GM23338 (cell line): ENCODE data around the gene CNP. TPM values are rescaled to one million over a fixed set of nuclear protein-coding genes. Genes with fewer than 3 reads are reported as not detected.

ENCODE experiments used
- ATAC-seq: fragments of 200-7000 bp; cut with Tn5 transposase; 3 replicates; pipeline ENCODE4 v1.9.1; 2020
- DNase-seq: peaks from one replicate; pipeline ENCODE4 v3.0.0-alpha.2; 2015; ENCODE audit warnings: low spot score
- H2AFZ ChIP-seq: fragments of 200-600 bp; sonication (generic); 2 replicates; pipeline ENCODE4 v1.8.0; 2016; ENCODE audit warnings: antibody characterized with exemption, mild to moderate bottlenecking, moderate library complexity
- H3F3A ChIP-seq: fragments of 200-600 bp; sonication (generic); replicated peaks from 2 replicates; pipeline ENCODE4 v1.8.0; 2017; ENCODE audit warnings: antibody characterized with exemption, mixed run types, low read depth
- H3K27ac ChIP-seq: fragments of 200-600 bp; sonication (generic); 2 replicates; pipeline ENCODE4 v1.6.1; 2016; ENCODE audit warnings: low read depth
- H3K27me3 ChIP-seq: fragments of 200-600 bp; sonication (generic); 2 replicates; pipeline ENCODE4 v1.8.0; 2016; ENCODE audit warnings: mild to moderate bottlenecking, mixed run types, moderate library complexity; ENCODE audit not compliant: insufficient read depth
- H3K36me3 ChIP-seq: fragments of 200-600 bp; sonication (generic); 2 replicates; pipeline ENCODE4 v1.8.0; 2016; ENCODE audit warnings: mild to moderate bottlenecking; ENCODE audit not compliant: insufficient read depth
- H3K4me1 ChIP-seq: fragments of 200-600 bp; sonication (generic); 2 replicates; pipeline ENCODE4 v1.8.0; 2016; ENCODE audit warnings: mild to moderate bottlenecking, moderate library complexity; ENCODE audit not compliant: insufficient read depth
- H3K4me2 ChIP-seq: fragments of 200-600 bp; sonication (generic); 2 replicates; pipeline ENCODE4 v1.7.1; 2017; ENCODE audit warnings: mixed run types
- H3K4me3 ChIP-seq: fragments of 200-600 bp; sonication (generic); 2 replicates; pipeline ENCODE4 v1.6.1; 2016; ENCODE audit warnings: mixed run types
- H3K79me2 ChIP-seq: fragments of 200-600 bp; sonication (generic); replicated peaks from 2 replicates; pipeline ENCODE4 v1.8.0; 2017; ENCODE audit warnings: mild to moderate bottlenecking; ENCODE audit not compliant: insufficient read depth
- H3K9me2 ChIP-seq: fragments of 200-600 bp; sonication (generic); 2 replicates; pipeline ENCODE4 v1.8.0; 2017; ENCODE audit not compliant: insufficient read depth
- H4K20me1 ChIP-seq: fragments of 200-600 bp; sonication (generic); replicated peaks from 2 replicates; pipeline ENCODE4 v1.8.0; 2017; ENCODE audit warnings: mild to moderate bottlenecking; ENCODE audit not compliant: insufficient read depth
- H3K27ac Mint-ChIP-seq: 2 replicates; pipeline ENCODE4 v1.8.0; 2020; ENCODE audit warnings: inconsistent platforms, mild to moderate bottlenecking, moderate library complexity, mixed read lengths
- H3K27me3 Mint-ChIP-seq: 3 replicates; pipeline ENCODE4 v1.8.0; 2022; ENCODE audit warnings: low read depth, mild to moderate bottlenecking, moderate library complexity, mixed read lengths, inconsistent platforms; ENCODE audit not compliant: insufficient read depth, poor library complexity
- H3K36me3 Mint-ChIP-seq: 3 replicates; pipeline ENCODE4 v1.8.0; 2021; ENCODE audit warnings: low read depth, mild to moderate bottlenecking, inconsistent platforms, moderate library complexity, mixed read lengths
- H3K4me1 Mint-ChIP-seq: 3 replicates; pipeline ENCODE4 v1.8.0; 2020; ENCODE audit warnings: mild to moderate bottlenecking, inconsistent platforms, mixed read lengths
- H3K4me3 Mint-ChIP-seq: 3 replicates; pipeline ENCODE4 v1.8.0; 2021; ENCODE audit warnings: moderate library complexity, mild to moderate bottlenecking, inconsistent platforms, mixed read lengths
- H3K9me3 Mint-ChIP-seq: 3 replicates; pipeline ENCODE4 v1.8.0; 2020; ENCODE audit warnings: moderate library complexity, mild to moderate bottlenecking, inconsistent platforms, mixed read lengths
- CREB1 ChIP-seq: fragments of 250-450 bp; sonication (Bioruptor Pico); IDR thresholded peaks from 2 replicates; pipeline ENCODE4 v1.5.0; 2020; ENCODE audit warnings: low read depth, mild to moderate bottlenecking, moderate library complexity
- EZH2 ChIP-seq: fragments of 200-600 bp; sonication (generic); IDR thresholded peaks from one replicate; pipeline ENCODE4 v1.8.0; 2017; ENCODE audit warnings: antibody characterized with exemption, mild to moderate bottlenecking, low read depth; ENCODE audit not compliant: unreplicated experiment
- EZH2phosphoT487 ChIP-seq: fragments of 200-600 bp; sonication (generic); IDR thresholded peaks from one replicate; pipeline ENCODE4 v1.8.1; 2018; ENCODE audit warnings: antibody characterized with exemption; ENCODE audit not compliant: unreplicated experiment
- JUNB ChIP-seq: IDR thresholded peaks from one replicate; pipeline ENCODE4 v1.6.1; 2016; ENCODE audit warnings: antibody characterized with exemption; ENCODE audit not compliant: unreplicated experiment
- NANOG ChIP-seq: IDR thresholded peaks from 2 replicates; pipeline ENCODE4 v1.6.1; 2016; ENCODE audit warnings: antibody characterized with exemption, borderline replicate concordance
- POLR2AphosphoS5 ChIP-seq: IDR thresholded peaks from 2 replicates; pipeline ENCODE4 v1.6.1; 2016; ENCODE audit warnings: antibody characterized with exemption, low read depth
- STAT1 ChIP-seq: IDR thresholded peaks from one replicate; pipeline ENCODE4 v1.6.1; 2016; ENCODE audit warnings: antibody characterized with exemption; ENCODE audit not compliant: unreplicated experiment
- ZNF114 ChIP-seq: fragments of 250-450 bp; sonication (Bioruptor Pico); IDR thresholded peaks from 2 replicates; pipeline ENCODE4 v1.5.0; 2020; ENCODE audit warnings: mild to moderate bottlenecking, moderate library complexity
- ZNF331 ChIP-seq: fragments of 250-450 bp; sonication (Bioruptor Pico); IDR thresholded peaks from 2 replicates; pipeline ENCODE4 v1.5.0; 2020; ENCODE audit warnings: low read depth, mild to moderate bottlenecking, moderate library complexity
- polyA plus RNA-seq: library from polyadenylated mRNA; unstranded; fragments of >200 nt; fragmentation: Nextera tagmentation; extraction: Ambion mirVana; gene quantifications from 2 replicates; pipeline ENCODE4 v1.2.1, GENCODE V29; 2016
- total RNA-seq: library from RNA; depleted of rRNA; stranded (reverse); fragments of >200 nt; shearing (Covaris generic); gene quantifications from 2 replicates; pipeline ENCODE4 v1.2.3, GENCODE V29; 2014
- TF ChIP-seq, protein P1 (sequence below): IDR thresholded peaks from 2 replicates; pipeline ENCODE4 v1.6.1; 2016; ENCODE audit warnings: antibody characterized with exemption
- TF ChIP-seq, protein P2 (sequence below), 2 experiments: fragments of 200-600 bp in 1 of 2; sonication (generic) in 1 of 2; conservative IDR thresholded peaks; 2 replicates each; pipeline versions ENCODE4 v1.5.1 to v1.6.1; 2016 to 2017; ENCODE audit warnings: antibody characterized with exemption in 2 of 2, low read depth in 2 of 2, mild to moderate bottlenecking in 2 of 2, moderate library complexity in 1 of 2
- TF ChIP-seq, protein P3 (sequence below): IDR thresholded peaks from one replicate; pipeline ENCODE4 v1.6.1; 2018; ENCODE audit warnings: antibody characterized with exemption; ENCODE audit not compliant: unreplicated experiment
- TF ChIP-seq, protein P4 (sequence below): fragments of 250-450 bp; sonication (Bioruptor Pico); IDR thresholded peaks from 2 replicates; pipeline ENCODE4 v1.5.0; 2020; ENCODE audit warnings: mild to moderate bottlenecking, moderate library complexity

Gene CNP
- total and polyA plus RNA-seq, 2 experiments from 2014 or later, result 30.8 to 47.8 TPM

DNA sequence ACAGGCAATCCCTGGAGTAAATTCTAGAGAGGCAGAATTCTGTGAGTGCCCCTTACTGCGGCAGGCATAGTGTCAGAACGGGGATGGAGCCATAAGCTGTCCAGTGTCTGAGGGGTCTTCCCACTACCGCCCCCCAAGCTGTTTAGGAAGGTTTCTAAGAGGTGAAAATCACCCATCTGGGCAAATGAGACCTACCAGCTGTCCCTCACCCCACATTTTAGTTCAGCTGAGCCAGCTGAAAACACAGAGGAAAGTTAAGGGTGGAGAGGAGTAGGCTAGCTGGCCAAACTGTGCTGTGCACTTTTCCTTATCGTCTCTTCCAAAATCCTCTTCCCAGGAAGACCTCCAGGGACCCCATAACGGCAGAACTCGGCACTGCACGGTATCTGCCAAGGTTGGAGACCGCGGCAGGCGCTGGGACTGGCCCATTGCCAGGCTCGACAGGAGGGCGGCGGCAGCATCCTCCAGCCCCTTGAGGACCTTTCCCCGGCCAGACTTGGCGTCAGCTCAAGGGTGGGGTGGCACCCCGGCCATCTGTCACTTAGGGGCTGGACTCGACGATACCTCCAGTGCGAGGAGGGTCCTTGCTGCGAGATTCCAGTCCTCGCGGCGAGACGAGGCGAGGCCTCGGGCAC lies 48.8 kb upstream of the CNP start:
- peak overlapping the region; percentile 94 for H3K4me2 ChIP-seq
- Mint-ChIP-seq H3K27ac (peak overlapping the region; percentile 62; the same call in 1 of the 2 replicates), H3K4me3 (peak overlapping the region; percentile 90), H3K27me3 (peaks cover 16% of the 10 kb centered on the region), H3K4me1 (peaks cover 48% of the 10 kb centered on the region), H3K9me3 (no peaks in the 10 kb centered on the region; the same call in 2 of the 3 replicates), H3K36me3 (peaks cover 38% of the 10 kb centered on the region)
- peaks cover 27% of the 10 kb centered on the region for H3F3A ChIP-seq
- TF ChIP-seq JUNB, result no peak
- no peak for TF ChIP-seq ZNF114
- no peak for TF ChIP-seq CREB1 (CRISPR knock-in tag)
- TF ChIP-seq EZH2phosphoT487, result no peak
- no peak for TF ChIP-seq EZH2
- TF ChIP-seq ZNF331 (CRISPR knock-in tag), result no peak
- no peak for TF ChIP-seq STAT1
- TF ChIP-seq, protein P1, sequence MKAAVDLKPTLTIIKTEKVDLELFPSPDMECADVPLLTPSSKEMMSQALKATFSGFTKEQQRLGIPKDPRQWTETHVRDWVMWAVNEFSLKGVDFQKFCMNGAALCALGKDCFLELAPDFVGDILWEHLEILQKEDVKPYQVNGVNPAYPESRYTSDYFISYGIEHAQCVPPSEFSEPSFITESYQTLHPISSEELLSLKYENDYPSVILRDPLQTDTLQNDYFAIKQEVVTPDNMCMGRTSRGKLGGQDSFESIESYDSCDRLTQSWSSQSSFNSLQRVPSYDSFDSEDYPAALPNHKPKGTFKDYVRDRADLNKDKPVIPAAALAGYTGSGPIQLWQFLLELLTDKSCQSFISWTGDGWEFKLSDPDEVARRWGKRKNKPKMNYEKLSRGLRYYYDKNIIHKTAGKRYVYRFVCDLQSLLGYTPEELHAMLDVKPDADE, result no peak
- TF ChIP-seq, protein P2, sequence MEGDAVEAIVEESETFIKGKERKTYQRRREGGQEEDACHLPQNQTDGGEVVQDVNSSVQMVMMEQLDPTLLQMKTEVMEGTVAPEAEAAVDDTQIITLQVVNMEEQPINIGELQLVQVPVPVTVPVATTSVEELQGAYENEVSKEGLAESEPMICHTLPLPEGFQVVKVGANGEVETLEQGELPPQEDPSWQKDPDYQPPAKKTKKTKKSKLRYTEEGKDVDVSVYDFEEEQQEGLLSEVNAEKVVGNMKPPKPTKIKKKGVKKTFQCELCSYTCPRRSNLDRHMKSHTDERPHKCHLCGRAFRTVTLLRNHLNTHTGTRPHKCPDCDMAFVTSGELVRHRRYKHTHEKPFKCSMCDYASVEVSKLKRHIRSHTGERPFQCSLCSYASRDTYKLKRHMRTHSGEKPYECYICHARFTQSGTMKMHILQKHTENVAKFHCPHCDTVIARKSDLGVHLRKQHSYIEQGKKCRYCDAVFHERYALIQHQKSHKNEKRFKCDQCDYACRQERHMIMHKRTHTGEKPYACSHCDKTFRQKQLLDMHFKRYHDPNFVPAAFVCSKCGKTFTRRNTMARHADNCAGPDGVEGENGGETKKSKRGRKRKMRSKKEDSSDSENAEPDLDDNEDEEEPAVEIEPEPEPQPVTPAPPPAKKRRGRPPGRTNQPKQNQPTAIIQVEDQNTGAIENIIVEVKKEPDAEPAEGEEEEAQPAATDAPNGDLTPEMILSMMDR (conservative IDR thresholded peaks at IDR 0.05; ENCODE audit: low read depth in 2 of 2), result no peak
- TF ChIP-seq, protein P3, sequence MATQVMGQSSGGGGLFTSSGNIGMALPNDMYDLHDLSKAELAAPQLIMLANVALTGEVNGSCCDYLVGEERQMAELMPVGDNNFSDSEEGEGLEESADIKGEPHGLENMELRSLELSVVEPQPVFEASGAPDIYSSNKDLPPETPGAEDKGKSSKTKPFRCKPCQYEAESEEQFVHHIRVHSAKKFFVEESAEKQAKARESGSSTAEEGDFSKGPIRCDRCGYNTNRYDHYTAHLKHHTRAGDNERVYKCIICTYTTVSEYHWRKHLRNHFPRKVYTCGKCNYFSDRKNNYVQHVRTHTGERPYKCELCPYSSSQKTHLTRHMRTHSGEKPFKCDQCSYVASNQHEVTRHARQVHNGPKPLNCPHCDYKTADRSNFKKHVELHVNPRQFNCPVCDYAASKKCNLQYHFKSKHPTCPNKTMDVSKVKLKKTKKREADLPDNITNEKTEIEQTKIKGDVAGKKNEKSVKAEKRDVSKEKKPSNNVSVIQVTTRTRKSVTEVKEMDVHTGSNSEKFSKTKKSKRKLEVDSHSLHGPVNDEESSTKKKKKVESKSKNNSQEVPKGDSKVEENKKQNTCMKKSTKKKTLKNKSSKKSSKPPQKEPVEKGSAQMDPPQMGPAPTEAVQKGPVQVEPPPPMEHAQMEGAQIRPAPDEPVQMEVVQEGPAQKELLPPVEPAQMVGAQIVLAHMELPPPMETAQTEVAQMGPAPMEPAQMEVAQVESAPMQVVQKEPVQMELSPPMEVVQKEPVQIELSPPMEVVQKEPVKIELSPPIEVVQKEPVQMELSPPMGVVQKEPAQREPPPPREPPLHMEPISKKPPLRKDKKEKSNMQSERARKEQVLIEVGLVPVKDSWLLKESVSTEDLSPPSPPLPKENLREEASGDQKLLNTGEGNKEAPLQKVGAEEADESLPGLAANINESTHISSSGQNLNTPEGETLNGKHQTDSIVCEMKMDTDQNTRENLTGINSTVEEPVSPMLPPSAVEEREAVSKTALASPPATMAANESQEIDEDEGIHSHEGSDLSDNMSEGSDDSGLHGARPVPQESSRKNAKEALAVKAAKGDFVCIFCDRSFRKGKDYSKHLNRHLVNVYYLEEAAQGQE, result no peak
- TF ChIP-seq, protein P4, sequence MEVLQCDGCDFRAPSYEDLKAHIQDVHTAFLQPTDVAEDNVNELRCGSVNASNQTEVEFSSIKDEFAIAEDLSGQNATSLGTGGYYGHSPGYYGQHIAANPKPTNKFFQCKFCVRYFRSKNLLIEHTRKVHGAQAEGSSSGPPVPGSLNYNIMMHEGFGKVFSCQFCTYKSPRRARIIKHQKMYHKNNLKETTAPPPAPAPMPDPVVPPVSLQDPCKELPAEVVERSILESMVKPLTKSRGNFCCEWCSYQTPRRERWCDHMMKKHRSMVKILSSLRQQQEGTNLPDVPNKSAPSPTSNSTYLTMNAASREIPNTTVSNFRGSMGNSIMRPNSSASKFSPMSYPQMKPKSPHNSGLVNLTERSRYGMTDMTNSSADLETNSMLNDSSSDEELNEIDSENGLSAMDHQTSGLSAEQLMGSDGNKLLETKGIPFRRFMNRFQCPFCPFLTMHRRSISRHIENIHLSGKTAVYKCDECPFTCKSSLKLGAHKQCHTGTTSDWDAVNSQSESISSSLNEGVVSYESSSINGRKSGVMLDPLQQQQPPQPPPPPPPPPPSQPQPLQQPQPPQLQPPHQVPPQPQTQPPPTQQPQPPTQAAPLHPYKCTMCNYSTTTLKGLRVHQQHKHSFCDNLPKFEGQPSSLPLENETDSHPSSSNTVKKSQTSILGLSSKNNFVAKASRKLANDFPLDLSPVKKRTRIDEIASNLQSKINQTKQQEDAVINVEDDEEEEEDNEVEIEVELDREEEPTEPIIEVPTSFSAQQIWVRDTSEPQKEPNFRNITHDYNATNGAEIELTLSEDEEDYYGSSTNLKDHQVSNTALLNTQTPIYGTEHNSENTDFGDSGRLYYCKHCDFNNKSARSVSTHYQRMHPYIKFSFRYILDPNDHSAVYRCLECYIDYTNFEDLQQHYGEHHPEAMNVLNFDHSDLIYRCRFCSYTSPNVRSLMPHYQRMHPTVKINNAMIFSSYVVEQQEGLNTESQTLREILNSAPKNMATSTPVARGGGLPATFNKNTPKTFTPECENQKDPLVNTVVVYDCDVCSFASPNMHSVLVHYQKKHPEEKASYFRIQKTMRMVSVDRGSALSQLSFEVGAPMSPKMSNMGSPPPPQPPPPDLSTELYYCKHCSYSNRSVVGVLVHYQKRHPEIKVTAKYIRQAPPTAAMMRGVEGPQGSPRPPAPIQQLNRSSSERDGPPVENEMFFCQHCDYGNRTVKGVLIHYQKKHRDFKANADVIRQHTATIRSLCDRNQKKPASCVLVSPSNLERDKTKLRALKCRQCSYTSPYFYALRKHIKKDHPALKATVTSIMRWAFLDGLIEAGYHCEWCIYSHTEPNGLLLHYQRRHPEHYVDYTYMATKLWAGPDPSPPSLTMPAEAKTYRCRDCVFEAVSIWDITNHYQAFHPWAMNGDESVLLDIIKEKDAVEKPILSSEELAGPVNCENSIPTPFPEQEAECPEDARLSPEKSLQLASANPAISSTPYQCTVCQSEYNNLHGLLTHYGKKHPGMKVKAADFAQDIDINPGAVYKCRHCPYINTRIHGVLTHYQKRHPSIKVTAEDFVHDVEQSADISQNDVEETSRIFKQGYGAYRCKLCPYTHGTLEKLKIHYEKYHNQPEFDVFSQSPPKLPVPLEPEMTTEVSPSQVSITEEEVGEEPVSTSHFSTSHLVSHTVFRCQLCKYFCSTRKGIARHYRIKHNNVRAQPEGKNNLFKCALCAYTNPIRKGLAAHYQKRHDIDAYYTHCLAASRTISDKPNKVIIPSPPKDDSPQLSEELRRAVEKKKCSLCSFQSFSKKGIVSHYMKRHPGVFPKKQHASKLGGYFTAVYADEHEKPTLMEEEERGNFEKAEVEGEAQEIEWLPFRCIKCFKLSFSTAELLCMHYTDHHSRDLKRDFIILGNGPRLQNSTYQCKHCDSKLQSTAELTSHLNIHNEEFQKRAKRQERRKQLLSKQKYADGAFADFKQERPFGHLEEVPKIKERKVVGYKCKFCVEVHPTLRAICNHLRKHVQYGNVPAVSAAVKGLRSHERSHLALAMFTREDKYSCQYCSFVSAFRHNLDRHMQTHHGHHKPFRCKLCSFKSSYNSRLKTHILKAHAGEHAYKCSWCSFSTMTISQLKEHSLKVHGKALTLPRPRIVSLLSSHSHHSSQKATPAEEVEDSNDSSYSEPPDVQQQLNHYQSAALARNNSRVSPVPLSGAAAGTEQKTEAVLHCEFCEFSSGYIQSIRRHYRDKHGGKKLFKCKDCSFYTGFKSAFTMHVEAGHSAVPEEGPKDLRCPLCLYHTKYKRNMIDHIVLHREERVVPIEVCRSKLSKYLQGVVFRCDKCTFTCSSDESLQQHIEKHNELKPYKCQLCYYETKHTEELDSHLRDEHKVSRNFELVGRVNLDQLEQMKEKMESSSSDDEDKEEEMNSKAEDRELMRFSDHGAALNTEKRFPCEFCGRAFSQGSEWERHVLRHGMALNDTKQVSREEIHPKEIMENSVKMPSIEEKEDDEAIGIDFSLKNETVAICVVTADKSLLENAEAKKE (CRISPR knock-in tag), result no peak
- no peak for TF ChIP-seq NANOG
- no peak for TF ChIP-seq POLR2AphosphoS5
- DNase-seq (peak; percentile 52), ATAC-seq (peak; percentile 9)
- H3K9me2 ChIP-seq, result no peaks in the 10 kb centered on the region
- no peak overlapping the region; the same call in 1 of the 2 replicates for H2AFZ ChIP-seq
- H3K36me3 ChIP-seq, result peaks cover 9% of the 10 kb centered on the region
- H3K27me3 ChIP-seq, result no peaks in the 10 kb centered on the region
- 0 out of 2 replicates have a peak overlapping the region, but pooled peaks have one; percentile 16 for H3K27ac ChIP-seq
- H3K4me3 ChIP-seq, result peak overlapping the region; percentile 99
- peaks cover 47% of the 10 kb centered on the region for H3K4me1 ChIP-seq
- H4K20me1 ChIP-seq, result peaks cover 51% of the 10 kb centered on the region
- H3K79me2 ChIP-seq, result peaks cover 60% of the 10 kb centered on the region
